SK-N-MC (cell line): Measurements from ENCODE around the gene BCORL1.

Experiments used
- DNase-seq: peaks from one replicate; pipeline ENCODE4 v3.0.0-alpha.2; 2011; ENCODE audit warnings: low read depth, low spot score
- H3K27ac ChIP-seq: fragments of 200-600 bp; sonication (generic); 2 replicates; pipeline ENCODE4 v1.5.1; 2016; ENCODE audit warnings: mixed run types
- H3K36me3 ChIP-seq: fragments of 200-600 bp; sonication (generic); 2 replicates; pipeline ENCODE4 v1.6.1; 2017; ENCODE audit warnings: antibody characterized with exemption, low read length, mixed read lengths; ENCODE audit not compliant: insufficient read depth
- H3K4me3 ChIP-seq: fragments of 200-600 bp; sonication (generic); 2 replicates; pipeline ENCODE4 v1.5.1; 2016
- H3K9ac ChIP-seq: fragments of 200-600 bp; sonication (generic); 2 replicates; pipeline ENCODE4 v1.8.0; 2017; ENCODE audit warnings: mixed run types, mixed read lengths; ENCODE audit not compliant: insufficient read length
- H3K9me3 ChIP-seq: fragments of 200-600 bp; sonication (generic); 2 replicates; pipeline ENCODE4 v1.6.1; 2017; ENCODE audit warnings: low read depth, mild to moderate bottlenecking, antibody characterized with exemption, low read length, moderate library complexity, mixed read lengths
- EZH2 ChIP-seq: fragments of 200-600 bp; sonication (generic); IDR thresholded peaks from one replicate; pipeline ENCODE4 v1.6.1; 2017; ENCODE audit warnings: antibody characterized with exemption
- FOXP2 ChIP-seq: optimal IDR thresholded peaks from 2 replicates; pipeline ENCODE3; 2011; ENCODE audit warnings: mild to moderate bottlenecking, moderate library complexity; ENCODE audit not compliant: insufficient read depth; ENCODE audit errors: extremely low read length, control extremely low read depth
- POLR2AphosphoS5 ChIP-seq: IDR thresholded peaks from 2 replicates; pipeline ENCODE4 v1.6.1; 2012; ENCODE audit warnings: mild to moderate bottlenecking, low read depth, low read length, borderline replicate concordance

Gene BCORL1

DNA sequence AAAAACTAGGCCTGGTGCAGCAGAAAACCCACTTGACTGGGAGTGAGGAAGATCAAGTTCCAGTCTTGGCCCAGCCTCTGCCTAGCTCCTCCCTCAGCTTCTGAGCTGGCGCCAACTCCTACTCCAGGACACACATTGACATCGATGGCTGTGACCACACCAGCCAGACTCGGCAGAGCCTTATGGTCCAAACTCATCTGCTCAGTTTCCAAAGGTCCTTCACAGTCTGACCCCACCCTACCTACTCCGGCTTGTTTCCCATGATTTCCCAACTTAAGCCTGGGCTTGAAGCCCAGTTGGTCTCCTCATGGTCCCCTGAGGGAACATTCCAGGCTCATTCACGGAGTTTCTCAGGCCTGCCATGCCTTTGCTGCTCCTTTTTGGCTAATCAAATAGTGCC, 117.7 kb downstream of the BCORL1 start:
- H3K36me3 ChIP-seq: no peaks in the 10 kb centered on the region
- H3K9ac ChIP-seq: no peak overlapping the region
- no peak for TF ChIP-seq FOXP2
- TF ChIP-seq POLR2AphosphoS5: no peak
- TF ChIP-seq EZH2: no peak
- H3K9me3 ChIP-seq: no peaks in the 10 kb centered on the region
- no peak overlapping the region for H3K27ac ChIP-seq
- DNase-seq: no peak
- H3K4me3 ChIP-seq: no peak overlapping the region

DNA sequence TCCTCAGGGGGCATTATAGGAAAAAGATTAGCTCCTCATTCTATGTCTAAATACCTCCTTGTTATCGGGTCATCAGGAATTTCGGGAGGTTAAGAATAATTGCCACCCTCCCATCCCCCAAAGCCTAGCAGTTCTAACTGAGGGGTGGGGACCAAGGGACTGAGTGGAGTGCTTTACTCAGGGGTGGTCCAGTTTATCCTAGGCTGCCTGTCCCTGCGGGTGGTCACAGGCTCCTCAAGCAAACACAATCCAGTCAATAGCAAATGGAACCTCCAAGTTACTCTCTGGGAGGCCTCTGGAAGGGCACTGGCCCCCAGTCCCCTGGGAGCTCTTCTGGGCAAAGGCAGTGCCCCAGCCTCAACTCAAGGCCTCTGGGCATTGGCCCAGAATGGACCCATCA, 121.2 kb downstream of the BCORL1 start:
- Histone ChIP-seq H3K9me3 (no peaks in the 10 kb centered on the region), H3K27ac (peak overlapping the region; percentile 82), H3K36me3 (no peaks in the 10 kb centered on the region), H3K4me3 (peak overlapping the region; percentile 33; the same call in 1 of the 2 replicates), H3K9ac (no peak overlapping the region)
- no peak for TF ChIP-seq POLR2AphosphoS5
- no peak for TF ChIP-seq FOXP2
- no peak for TF ChIP-seq EZH2
- no peak for DNase-seq

DNA sequence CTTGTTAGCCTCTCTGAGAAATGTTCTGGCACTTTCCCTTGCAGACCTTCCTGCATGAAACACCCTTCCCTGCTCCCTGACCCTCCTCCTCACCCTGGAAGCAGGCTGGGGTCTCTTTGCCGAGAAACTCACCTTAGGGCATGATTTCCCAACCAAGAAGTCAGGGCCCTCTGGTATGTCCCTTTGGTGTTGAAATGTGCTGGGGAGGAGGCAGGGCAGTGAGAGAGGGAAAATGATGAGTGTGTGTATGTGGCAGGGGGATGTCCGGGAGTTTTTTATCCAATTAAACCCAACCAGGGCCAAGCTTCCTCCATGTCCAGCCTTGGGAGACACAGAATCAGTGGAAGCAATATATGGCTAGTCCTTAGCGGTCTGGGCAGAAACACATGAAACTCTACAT, 122.8 kb downstream of the BCORL1 start:
- Histone ChIP-seq H3K4me3 (no peak overlapping the region), H3K9ac (no peak overlapping the region), H3K27ac (no peak overlapping the region), H3K9me3 (no peaks in the 10 kb centered on the region), H3K36me3 (no peaks in the 10 kb centered on the region)
- TF ChIP-seq EZH2 (no peak), FOXP2 (no peak), POLR2AphosphoS5 (no peak)
- no peak for DNase-seq

DNA sequence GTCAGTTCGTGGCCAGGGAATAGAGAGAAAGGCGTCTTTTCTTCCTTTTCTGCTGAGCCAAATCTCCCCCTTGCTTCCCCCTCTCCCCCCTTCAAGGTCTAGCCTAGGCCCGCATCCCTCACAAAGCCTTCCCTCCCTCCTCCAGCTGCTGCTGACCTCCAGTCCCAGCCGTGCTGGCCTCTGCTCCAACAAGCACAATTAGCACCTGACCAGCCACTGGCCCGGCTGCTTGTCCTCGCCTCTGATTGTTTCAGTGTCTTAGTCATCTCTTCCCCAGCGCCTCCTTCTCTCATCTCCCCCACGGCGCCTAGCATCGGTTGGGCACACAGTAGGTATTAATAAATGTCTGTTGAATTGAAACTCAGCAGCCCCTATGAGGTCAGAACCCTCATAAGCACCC, 123.6 kb downstream of the BCORL1 start:
- no peak overlapping the region for H3K9ac ChIP-seq
- H3K9me3 ChIP-seq: no peaks in the 10 kb centered on the region
- no peak for DNase-seq

More for the DNA sequence above, 123.6 kb downstream of the BCORL1 start:
- TF ChIP-seq EZH2 (no peak), POLR2AphosphoS5 (no peak), FOXP2 (no peak)
- no peak overlapping the region for H3K4me3 ChIP-seq
- H3K36me3 ChIP-seq: no peaks in the 10 kb centered on the region
- H3K27ac ChIP-seq: no peak overlapping the region
